HepG2 (cell line): Measurements from ENCODE around the gene C20orf96. TPM values are rescaled to one million over a fixed set of nuclear protein-coding genes. Genes with fewer than 3 reads are reported as not detected.

Experiments
- ARNT ChIP-seq: fragments of 450-650 bp; IDR thresholded peaks from 2 replicates; pipeline ENCODE4 v1.6.1; 2017
- ATF5 ChIP-seq: sonication (generic); formaldehyde crosslinking; IDR thresholded peaks from 2 replicates; pipeline ENCODE4 v1.4.0; 2020; ENCODE audit warnings: mild to moderate bottlenecking, low read depth, missing genetic modification reagents
- BCL6 ChIP-seq: IDR thresholded peaks from 2 replicates; pipeline ENCODE4 v1.6.1; 2016; ENCODE audit warnings: missing genetic modification reagents, missing compliant biosample characterization
- CEBPG ChIP-seq: IDR thresholded peaks from 2 replicates; pipeline ENCODE4 v1.6.1; 2016
- EHMT2 ChIP-seq: fragments of 200-600 bp; sonication (generic); IDR thresholded peaks from 2 replicates; pipeline ENCODE4 v1.7.0; 2017; ENCODE audit warnings: antibody characterized with exemption, low read depth, low read length, borderline replicate concordance
- HOXA5 ChIP-seq: sonication (generic); formaldehyde crosslinking; IDR thresholded peaks from 2 replicates; pipeline ENCODE4 v1.4.0; 2020; ENCODE audit warnings: missing genetic modification reagents
- KAT8 ChIP-seq: IDR thresholded peaks from 2 replicates; pipeline ENCODE4 v1.6.1; 2016; ENCODE audit warnings: missing genetic modification reagents, missing compliant biosample characterization
- KLF11 ChIP-seq: IDR thresholded peaks from 2 replicates; pipeline ENCODE4 v1.6.1; 2016; ENCODE audit warnings: missing compliant biosample characterization
- MAZ ChIP-seq, 2 experiments: sonication (generic) in 1 of 2; formaldehyde crosslinking in 1 of 2; IDR thresholded peaks; 2 replicates each; pipeline versions ENCODE4 v1.5.0 to v1.6.1; 2012 to 2020; ENCODE audit warnings: low read depth in 2 of 2, mild to moderate bottlenecking in 2 of 2, borderline replicate concordance in 1 of 2, improper control_type of control experiment in 1 of 2, low read length in 1 of 2, missing genetic modification reagents in 1 of 2, moderate library complexity in 1 of 2
- MIER2 ChIP-seq: IDR thresholded peaks from 2 replicates; pipeline ENCODE4 v1.6.1; 2016; ENCODE audit warnings: missing biosample characterization, missing genetic modification reagents
- MNT ChIP-seq: fragments of 450-650 bp; IDR thresholded peaks from 2 replicates; pipeline ENCODE4 v1.6.1; 2016
- PRDM4 ChIP-seq: sonication (generic); formaldehyde crosslinking; IDR thresholded peaks from 2 replicates; pipeline ENCODE4 v1.9.0; 2021; ENCODE audit warnings: missing genetic modification reagents, borderline replicate concordance
- PRPF4 ChIP-seq: fragments of 200-400 bp; formaldehyde crosslinking; IDR thresholded peaks from 2 replicates; pipeline ENCODE4 v1.6.1; 2016; ENCODE audit warnings: low read length, low read depth; ENCODE audit not compliant: poor library complexity, severe bottlenecking
- SRY ChIP-seq: sonication (generic); formaldehyde crosslinking; IDR thresholded peaks from 2 replicates; pipeline ENCODE4 v1.8.0; 2022; ENCODE audit warnings: mild to moderate bottlenecking, missing genetic modification reagents
- TCF7L2 ChIP-seq: IDR thresholded peaks from 2 replicates; pipeline ENCODE4 v1.6.1; 2011; ENCODE audit warnings: mild to moderate bottlenecking, low read depth, low read length, moderate library complexity
- TGIF2 ChIP-seq: IDR thresholded peaks from 2 replicates; pipeline ENCODE4 v1.6.1; 2016; ENCODE audit warnings: control low read depth, missing compliant biosample characterization
- THRA ChIP-seq: sonication (generic); formaldehyde crosslinking; IDR thresholded peaks from 2 replicates; pipeline ENCODE4 v1.4.0; 2020; ENCODE audit warnings: missing genetic modification reagents, borderline replicate concordance
- U2AF1 ChIP-seq: fragments of 200-400 bp; formaldehyde crosslinking; optimal IDR thresholded peaks from 2 replicates; pipeline ENCODE3; 2017; ENCODE audit warnings: mild to moderate bottlenecking, low read depth, low read length
- ZBTB44 ChIP-seq: sonication (generic); formaldehyde crosslinking; IDR thresholded peaks from 2 replicates; pipeline ENCODE4 v1.4.0; 2020; ENCODE audit warnings: missing genetic modification reagents
- polyA plus RNA-seq, 8 experiments: library from polyadenylated mRNA; depleted of rRNA in 3 of 8; stranded (reverse) in 7 of 8; unstranded in 1 of 8; fragments of >200 nt; fragmentation: Illumina TruSeq in 4 of 8; extraction: Trizol in 4 of 8; gene quantifications; 2 replicates each; pipeline versions ENCODE4 v1.2.1 to v1.2.3, GENCODE V29; 2011 to 2016; ENCODE audit warnings: low read depth in 4 of 8, missing spikeins in 1 of 8, mixed read lengths in 1 of 8; ENCODE audit not compliant: insufficient read depth in 1 of 8
- total RNA-seq, 5 experiments: library from RNA; depleted of rRNA; stranded (reverse); fragments of >200 nt; fragmentation: Illumina TruSeq; extraction: Trizol; gene quantifications; 2 replicates each; pipeline ENCODE4 v1.2.3, GENCODE V29; 2016; ENCODE audit warnings: low read depth in 1 of 5

C20orf96 gene
- total and polyA plus RNA-seq, 2 of the 13 experiments (the other 11 are each of a cell fraction or from before 2014, with no cell fraction given) = 3.8 to 20.6 TPM

GRCh38 chr20:330233-331149, 39.9 kb upstream of the C20orf96 start (continued):
- no peak for TF ChIP-seq BCL6 (CRISPR knock-in tag)
- 0 out of 2 replicates have a peak, but pooled peaks have one; percentile 38 for TF ChIP-seq MAZ (IDR thresholded peaks at IDR 0.05; ENCODE audit: borderline replicate concordance, low read depth, low read length)
- TF ChIP-seq MAZ (CRISPR knock-in tag; IDR thresholded peaks at IDR 0.05; ENCODE audit: low read depth) = peak; percentile 69
- no peak for TF ChIP-seq KAT8 (CRISPR knock-in tag)
- TF ChIP-seq U2AF1 = no peak
- TF ChIP-seq TCF7L2 = no peak
- no peak for TF ChIP-seq KLF11
- TF ChIP-seq MNT = no peak
- TF ChIP-seq ARNT = no peak
- 0 out of 2 replicates have a peak, but pooled peaks have one; percentile 84 for TF ChIP-seq ATF5 (CRISPR knock-in tag)
- no peak for TF ChIP-seq EHMT2
- TF ChIP-seq ZBTB44 (CRISPR knock-in tag) = no peak
- TF ChIP-seq HOXA5 (CRISPR knock-in tag) = no peak
- no peak for TF ChIP-seq SRY (CRISPR knock-in tag)
- TF ChIP-seq CEBPG (CRISPR knock-in tag) = no peak
- no peak for TF ChIP-seq PRDM4
- TF ChIP-seq TGIF2 (CRISPR knock-in tag) = no peak
- TF ChIP-seq MIER2 (CRISPR knock-in tag) = no peak
- TF ChIP-seq PRPF4 = no peak
- TF ChIP-seq THRA (CRISPR knock-in tag) = no peak
